CD4-positive, alpha-beta T cell treated with Interferon alpha-2 for 1 hour (primary cell): ENCODE results near the gene CHCHD6.

Source experiments
- DNase-seq, 2 donors: peaks; one replicate each; pipeline ENCODE4 v3.0.0-alpha.2; 2020 to 2022

CHCHD6 gene

DNA sequence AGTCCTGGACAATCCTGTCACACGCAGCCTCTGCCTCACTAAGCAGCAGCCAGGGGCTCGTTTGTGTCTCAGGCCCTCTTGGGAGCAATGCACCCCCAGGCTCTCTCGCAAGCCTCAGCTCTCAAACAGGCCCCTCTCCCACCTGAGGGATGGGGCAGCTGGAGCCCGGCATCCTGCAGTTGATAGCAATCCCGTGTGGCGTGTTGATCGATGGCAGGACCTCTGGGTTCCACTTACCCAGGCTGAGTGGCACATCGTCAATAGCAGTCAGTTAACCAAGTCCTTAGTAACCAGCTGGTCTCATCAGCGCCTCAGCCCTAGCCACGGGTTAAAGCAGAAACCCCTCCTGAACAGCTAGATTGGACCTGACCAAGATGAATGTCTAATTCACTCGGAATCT is 242.4 kb downstream of the CHCHD6 start:
- DNase-seq = no peak

DNA sequence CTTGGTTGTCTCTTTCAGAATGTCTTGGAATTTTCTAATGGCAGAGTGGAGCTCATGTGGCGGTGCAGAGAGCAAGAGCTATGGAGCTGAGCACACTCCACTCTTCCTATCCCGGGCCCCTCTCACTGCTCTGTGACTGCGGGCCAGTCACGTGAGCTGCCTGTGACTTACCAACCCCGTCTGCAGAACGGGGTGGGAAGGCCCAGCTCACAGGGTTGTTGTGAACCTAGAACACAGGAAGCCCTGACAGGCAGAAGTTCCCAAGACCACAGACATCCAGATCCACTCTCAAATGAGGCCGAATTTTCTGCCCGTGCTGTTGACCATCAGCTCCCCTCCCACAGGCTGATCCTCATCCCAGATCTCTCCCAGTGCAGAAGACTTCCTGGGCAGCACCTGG is 243.4 kb downstream of the CHCHD6 start:
- no peak for DNase-seq

DNA sequence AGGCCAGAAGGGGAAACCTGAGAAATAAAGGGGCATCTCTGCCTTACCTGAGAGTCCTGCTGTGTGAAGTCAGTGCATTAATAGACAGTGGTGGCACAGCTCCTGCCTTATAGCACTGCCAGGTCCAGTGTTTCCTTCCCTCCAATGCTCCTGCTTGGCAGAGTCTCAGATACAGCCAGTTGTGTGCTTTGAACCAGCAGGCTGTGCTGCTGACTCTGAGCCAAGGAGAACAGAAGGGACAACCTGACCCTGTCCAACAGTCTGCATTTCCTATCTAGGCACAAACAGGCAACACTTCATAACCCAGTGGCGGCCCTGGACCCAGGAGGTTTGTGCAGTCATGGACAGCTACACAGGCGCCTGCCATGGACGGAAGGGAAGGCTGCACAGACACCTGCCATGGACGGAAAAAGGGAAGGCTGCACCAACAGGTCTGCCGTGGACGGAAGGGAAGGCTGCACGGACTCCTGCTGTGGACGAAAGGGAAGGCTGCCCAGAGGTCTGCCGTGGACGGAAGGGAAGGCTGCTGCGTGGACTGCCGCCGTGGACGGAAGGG is 245.0 kb downstream of the CHCHD6 start:
- no peak for DNase-seq

DNA sequence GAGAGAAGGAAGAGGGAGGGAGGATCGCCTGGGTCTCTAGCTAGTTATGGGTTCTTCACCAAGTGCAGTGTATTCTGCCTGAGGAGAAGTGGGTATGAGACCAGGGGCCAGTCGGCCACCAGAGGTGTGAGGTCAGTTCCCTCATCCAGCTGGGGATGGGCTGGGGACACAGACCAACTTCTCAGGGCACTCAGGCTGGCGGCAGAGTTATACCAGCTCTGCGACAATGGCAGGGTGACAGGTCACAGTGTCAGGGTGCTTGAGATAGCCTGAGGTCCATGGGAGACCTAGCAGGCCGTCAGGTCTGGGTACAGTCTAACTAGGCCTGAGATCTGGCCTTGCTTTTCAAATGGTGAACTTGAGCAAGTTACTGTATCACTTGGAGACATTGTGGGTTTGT is 247.5 kb downstream of the CHCHD6 start:
- no peak for DNase-seq

DNA sequence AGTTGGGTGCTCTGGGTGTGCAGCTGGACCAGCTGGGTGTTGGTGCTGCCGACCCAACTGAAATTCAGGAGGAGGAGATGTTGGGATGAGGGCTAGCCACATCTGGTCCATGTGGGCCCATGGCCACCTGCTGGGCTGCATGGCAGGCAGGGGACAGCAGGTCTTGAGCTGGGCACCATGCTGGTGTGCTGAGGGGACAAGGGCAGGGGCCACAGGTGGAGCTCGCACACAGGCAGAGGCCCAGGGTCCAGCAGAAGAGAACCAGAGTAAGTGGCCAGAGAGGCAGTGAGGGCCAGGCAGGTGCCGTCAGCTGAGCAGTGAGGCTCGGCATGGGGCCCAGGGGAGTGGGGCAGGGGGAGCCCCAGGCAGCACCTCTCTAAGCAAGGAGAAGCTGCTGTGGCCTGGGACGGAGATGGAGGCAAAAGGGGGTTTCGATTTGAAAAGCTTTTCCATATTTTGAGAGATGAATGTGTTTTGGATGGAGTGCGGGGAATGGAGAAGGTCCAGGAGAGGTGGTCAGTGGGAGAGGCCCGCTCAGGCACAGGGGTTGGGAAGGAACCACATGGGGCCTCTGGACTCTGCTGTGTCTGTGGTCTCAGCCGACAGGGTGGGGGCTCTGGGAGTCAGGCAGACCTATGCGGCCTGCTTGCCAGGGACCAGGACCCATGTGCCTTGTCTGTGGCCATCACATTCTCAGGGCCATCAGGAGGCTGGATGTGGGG is 248.4 kb downstream of the CHCHD6 start:
- DNase-seq = no peak

DNA sequence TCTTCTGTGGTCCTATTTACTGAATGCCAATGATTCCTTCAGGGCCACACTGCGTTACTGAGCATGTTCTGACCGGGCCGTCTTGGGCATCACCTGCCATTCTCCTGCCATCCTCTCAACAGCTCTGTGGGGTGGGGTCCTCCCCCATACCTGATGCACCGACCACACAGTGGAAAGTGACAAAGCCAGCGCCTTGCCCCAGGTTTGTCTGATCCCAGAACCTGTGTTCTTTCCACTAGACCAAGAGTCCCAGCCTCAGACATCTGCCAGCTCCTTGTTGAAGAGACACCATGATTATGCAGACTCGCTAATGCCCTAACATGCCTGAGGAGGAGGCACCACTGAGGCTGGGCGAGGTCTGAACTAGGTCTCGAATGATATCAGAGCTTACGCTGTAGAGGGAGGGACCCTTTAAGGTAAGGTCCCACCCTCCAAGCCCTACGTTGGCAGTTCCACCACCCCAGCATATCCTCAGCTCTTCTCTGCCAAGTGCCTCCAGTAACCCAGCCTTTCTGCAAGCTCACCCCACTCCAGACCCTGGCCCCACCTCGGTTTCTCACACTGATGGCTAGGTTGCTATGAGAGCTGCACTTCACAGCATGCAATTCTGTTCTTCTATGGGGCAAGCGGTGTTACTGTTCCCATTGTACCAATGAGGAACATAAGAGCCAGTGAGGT is 249.1 kb downstream of the CHCHD6 start:
- DNase-seq = no peak

DNA sequence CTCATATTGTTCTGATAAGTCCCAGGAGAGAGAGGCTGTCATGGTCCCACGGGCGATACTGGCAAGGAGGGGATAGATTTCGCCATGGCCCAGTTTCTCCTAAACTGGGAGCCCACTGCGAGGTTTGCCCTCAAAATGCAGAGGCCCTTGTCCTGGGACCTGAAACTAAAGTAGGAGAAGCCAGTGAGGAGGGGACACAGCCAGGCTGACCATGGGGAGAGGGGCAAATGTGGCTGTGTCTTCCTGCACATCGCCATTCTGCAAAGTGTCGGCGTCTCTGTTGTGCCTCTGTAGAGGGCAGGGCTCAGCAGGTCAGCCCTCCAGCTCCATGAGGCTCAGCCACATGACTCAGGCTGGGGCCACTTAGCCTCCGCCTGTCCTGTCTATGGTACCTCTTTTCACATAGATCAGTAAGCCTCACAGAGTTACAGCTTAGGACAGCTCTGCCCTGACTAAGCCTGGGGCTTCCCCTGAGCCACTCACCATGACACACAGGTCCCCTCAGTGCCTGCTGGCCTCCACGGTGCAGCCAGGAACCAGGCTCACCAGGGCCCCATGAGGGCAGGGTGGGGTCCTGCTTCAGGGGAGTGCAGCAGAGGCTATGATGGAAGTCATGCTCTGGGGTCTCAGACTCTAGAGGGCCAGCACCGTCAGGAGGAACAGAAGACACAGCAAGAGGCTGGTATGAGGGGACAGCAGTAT is 250.3 kb downstream of the CHCHD6 start:
- DNase-seq = no peak

DNA sequence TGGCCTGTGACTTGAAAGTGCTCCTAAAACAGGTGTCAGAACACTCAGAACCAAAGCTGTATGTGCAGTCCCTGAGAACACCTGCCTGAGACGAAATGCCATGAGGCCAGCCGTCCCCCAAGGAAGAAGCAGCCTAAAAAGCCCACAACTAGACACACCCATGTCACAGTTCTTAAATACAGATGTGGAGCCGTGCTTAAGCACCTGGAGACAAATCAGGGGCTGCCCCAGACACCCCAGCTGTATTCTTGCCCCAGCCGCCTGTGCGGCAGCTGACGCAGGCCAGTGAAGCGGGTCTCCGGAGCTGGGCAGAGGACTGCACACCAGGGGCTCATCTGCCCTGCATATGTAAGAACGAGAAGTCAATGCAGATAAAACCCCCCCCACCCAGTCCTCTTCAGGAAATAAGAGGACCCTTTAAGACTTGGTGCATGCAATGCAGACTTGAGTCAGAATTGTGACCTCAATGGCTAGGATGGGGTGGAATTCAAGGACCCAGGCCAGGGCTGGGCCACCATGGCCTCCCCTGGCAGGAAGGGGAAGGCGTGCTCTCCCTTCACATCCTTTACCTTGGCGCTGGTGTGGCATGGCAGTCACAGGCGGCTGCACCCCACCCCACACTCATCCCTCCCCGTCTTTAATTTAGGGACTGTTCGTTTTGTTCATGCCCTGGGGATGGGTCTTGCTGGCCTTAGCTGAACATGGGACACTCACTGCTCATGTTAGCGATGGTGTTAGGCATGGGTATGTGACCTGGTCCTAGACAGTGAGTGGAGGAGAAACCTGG is 251.2 kb downstream of the CHCHD6 start:
- DNase-seq = peak in 1 of 2 donors; percentile 48

DNA sequence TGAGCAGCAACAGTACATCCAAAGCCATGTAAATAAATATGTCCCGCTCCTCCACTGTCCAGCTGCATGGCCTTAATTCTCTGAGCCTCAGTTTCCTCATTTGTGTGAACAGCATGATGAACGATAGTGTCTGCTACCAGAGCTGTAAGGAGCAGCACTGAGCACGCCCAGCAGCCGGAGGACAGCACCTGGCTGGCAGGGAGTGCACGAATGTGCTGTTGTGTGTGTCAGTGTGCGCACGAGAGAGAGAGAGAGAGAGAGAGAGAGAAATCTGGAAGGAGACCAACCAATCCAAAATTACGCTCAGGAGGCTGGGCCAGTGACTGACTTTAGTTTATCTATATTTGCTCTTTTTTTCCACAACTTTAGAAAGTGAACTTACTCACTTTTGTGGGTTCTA is 252.3 kb downstream of the CHCHD6 start:
- DNase-seq = no peak

DNA sequence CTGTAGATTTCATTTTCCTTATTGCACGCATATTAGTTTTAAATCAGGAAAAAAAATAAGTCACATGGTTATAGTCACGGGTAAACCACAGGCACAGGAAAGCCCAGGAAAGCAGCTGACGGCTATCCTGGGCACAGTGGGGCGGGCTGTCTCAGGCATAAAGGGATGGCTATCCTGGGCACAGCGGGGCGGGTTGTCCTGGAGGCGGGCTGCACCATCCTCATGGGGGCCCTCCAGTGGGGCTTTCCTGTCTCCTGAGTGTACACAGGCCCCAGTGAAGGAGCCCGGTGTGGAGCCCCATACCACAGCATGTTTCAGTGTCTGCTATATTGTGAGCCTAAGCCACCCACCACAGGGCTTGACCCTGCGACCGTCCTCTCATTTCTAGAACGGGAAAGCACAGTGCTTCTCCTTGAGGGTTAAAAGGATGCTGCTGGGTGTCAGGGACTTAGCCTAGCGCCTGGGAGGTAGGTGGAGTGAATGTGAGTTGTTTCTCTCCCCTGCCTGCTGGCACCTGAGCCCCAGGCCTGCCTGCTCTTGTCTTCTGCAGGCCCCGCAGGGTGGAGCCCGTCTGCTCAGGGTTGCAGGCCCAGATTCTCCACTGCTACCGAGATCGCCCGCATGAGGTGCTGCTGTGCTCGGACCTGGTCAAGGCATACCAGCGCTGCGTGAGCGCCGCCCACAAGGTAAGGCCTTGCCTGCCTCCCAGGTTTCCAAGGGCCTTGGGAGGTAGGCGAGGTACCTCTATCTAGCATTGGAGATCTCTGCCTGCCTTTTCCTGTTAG is 253.0 kb downstream of the CHCHD6 start:
- no peak for DNase-seq

DNA sequence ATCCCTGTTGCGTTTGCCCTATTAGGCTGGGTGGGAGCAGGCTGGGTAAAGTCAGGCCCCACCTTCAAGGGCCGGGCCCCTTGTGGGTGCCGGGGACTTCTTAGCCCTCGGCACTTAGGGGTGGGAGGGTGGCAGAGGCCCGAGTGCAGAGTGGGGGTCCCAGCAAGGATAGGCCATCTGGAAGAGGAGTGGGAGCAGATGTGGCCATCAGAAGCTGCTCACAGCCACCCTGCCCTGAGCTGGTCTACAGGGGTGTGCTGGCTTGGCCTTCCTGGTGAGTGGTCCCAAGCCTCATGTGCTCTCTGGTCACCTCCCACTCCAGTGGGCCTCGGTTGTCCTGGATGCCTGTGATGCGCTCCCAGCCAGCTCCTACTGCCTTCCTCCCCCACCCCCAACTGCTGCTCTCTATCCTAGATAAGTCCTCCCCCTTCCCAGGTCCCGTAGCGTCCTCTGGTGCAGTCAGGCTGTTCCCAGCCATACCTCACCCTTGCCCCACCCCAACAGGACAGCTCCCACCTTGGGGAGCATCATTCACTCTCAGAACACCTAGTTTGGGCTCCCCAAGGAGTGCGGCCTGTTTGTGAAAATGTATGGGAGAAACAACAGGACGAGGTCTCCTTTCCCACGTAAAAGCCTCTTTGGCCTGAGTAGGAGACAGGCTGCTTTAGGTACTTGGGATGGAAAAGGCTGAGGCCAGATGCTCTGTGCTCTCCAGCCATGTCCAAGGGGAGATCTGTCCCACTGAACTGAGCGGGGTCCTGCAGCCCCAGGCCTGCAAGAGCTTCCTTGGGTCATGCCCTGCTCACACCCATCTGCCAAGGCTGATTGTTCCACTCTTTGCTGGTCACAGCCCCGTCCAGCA is 254.0 kb downstream of the CHCHD6 start:
- no peak for DNase-seq

DNA sequence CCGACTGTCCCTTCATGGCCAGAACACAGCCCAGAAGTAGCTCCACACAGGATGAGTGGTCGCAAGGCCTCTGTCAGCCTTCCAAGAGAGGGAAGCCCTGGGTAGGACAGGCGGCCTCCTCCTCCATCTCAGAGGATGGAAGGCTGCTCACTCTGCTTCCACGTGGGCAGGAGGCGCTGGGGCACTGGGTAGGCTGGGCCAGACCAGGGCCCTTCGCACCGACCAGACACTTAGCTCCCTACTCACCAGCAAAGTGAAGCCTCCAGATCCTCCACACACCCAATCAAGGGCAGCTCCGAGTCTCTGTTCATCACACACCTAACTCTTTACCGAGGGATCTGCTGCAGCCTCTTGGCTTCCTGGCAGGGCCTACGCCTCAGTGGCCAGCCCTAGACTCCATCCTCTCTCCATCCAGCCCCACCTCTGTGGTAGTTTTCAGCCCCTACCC is 254.6 kb downstream of the CHCHD6 start:
- no peak for DNase-seq

DNA sequence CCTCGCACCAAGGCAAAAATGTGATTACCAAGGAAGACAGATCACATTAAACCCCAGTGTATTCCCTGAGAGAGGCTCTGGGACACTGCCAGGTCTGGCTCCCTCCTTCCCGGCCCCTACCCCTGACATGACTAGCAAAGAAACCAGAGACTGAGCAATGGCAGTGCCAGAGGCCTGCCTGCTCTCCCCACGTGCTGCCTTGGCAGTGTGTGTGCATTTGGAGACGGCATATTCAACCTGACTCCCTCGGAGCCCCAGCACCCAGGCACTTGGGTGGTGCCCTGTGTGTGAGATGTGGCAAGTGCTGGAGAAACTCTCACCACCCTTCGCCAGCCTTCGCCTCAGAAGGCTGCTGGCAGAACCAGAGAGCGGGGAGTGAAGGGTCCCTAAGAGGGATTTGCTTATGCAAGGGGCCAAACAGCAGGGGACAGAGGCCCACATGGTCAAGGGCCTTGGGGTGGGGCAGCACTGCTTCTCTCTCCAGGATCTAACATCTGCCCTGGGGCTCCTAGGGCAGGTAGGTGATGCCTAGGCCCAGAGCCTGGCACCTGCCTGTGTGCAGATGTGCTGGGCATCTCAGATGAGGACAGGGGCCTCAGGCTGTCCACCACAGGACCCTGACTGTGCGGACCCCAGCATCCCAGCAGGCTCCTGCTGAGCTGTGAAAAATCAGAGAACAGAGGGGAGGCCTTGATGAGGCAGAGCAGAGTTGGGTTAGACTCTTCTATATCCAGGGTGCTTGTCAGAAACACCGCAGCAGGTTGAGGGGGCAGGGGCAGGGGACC is 255.3 kb downstream of the CHCHD6 start:
- no peak for DNase-seq

DNA sequence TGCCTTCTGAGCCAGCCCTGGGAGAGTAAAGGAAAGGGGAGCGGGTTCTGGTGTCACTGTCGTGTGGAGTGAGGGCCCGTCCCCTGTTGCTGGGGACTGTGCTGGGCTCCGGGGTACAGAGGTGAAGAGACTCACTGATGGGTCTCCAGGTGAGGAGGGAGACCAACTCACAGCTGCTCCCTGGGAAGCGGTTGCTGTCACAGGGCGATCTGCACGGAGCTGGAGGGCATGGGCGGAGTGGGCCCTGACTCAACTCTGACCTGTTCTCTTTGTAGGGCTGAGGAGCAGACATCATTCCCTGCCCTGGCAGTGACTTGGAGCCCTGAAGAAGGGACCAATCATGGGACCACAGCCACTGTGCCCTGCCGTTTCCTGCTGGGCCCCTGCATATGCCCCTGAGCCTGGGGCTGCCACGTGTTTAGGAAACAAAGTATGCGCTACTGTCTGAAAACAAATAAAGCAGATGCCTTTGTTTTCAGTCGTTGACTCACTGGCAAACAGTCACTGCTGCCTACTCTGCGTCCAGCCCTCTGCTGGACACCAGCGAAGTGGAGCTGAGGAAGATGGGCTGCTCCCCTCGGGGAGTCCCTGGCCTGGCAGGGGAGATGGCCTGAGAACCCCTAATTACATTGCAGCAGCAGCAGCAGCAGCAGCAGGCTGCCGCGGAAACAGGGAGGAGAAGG is 256.0 kb downstream of the CHCHD6 start:
- no peak for DNase-seq

DNA sequence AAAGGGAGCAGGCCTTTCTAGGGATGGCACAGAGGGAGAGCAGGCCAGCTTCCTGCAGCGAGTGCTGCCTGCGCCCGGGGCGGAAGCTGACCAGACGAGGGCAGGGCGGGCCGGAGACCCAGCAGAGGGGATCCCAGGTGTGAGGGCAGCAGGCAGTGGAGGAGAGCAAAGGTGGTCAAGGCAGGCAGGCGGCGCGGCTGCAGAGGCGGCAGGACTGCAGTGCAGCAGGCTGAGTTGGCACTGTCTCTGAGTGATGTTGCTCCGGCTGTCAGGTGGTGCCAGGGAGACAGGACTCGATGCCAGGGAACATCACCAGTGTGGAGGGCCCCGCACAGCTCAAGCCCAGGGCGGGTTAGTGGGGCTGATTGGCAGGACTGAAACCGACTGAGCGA is 256.6 kb downstream of the CHCHD6 start:
- DNase-seq = no peak

DNA sequence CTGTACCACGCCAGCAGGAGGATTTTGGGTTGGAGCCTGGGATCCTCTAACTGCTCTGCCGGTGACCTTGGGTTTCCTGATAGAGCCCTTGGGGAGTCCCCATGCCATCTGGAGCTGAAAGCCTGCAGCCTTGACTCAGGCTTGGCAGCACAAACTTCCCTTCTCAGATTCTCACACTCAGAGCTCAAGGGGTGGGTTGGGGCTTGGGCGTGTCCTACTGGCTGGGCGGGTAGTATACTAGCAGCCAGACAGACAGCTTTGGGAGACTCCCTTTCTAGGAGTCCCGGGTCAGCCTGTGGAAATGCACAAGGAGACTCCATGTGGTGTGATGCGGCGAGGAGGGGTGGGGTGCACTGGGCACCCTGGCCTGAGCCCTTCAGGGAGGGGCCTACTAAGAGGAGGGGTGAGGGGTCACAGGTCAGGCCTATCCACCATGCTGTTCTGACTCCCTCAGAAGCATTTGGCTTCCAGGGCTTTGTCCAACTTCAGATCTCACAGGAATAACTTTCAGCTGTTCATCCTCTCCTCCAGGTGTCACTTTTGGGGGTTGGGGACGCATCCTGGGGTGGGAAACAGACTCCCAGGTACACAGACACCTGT is 257.3 kb downstream of the CHCHD6 start:
- DNase-seq = no peak

DNA sequence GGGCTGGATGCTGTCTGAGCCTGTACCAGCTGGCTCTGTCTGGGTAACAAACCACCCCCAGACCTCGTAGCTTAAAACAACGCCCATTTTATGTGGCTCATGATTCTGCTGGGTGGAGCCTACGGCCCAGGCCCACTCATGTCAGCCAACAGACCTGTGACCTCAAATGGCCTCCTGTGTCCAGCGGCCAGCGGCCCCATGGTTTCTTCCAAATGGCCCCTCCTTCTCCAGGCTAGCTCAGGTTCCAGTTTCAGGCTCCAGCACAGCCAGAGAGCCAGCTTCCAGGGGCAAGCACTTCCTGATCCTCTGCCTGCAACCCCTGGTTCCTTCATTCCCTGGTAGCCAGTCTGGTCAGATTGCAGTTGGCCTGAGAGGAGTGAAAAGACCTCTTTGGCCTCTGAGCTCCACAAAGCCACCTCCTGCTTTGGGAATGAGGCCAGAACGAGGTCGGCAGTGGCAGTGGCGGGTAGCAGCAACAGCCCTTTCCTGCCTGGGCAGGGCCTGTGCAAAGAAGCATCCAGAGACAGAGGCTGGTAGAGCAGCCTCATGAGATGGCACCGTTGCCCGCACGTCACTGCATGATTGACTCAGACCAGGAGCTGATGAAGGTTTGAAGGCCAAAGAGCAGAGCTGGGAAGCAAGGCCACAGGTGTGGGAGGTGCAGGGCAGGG is 257.9 kb downstream of the CHCHD6 start:
- no peak for DNase-seq

DNA sequence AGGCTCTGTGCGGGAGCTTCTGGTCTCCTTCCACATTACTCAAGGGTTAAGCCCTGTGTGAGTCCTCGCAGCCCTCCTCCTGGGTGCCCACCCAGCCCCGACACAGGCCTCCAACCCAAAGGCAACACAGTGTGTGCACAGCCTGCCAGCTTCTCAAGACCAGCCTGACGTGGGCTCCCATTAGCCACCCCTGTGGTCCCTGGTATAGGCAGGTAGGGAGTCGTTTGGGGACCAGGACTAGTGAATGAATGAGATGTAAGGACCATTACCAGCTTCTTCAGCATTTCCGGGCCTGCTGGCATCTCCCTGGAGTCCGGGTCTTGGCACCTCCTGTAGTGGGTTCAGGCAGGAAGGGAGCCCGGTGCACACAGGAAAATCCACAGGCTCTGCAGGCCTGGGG is 258.7 kb downstream of the CHCHD6 start:
- DNase-seq = no peak
